ENCODE data around the gene CRIM1.
A peak's percentile ranks its signal among the peaks of the same experiment; 100 is the strongest.

The CRIM1 gene

GRCh38 chr2:36459725-36460137, 104.2 kb downstream of the CRIM1 start:
- H3K36me3 ChIP-seq (replicated peaks) = no peaks in the 10 kb centered on the region
- H3K9me3 ChIP-seq = no peaks in the 10 kb centered on the region
- peak; percentile 40 to 45 for DNase-seq (ENCODE audit: low spot score in 2 of 2)
- in situ Hi-C loops (cut with MboI; ENCODE audit: low sequenced_read_pairs) = no loop called here
- H3K27me3 ChIP-seq (ENCODE audit: low read depth) = no peaks in the 10 kb centered on the region
- peaks cover 16% of the 10 kb centered on the region for H3K4me1 ChIP-seq
- H3K4me3 ChIP-seq = no peak overlapping the region

- Histone ChIP-seq H3K9me3 (no peaks in the 10 kb centered on the region), H3K4me1 (peaks cover 16% of the 10 kb centered on the region), H3K36me3 (replicated peaks) (no peaks in the 10 kb centered on the region), H3K4me3 (no peak overlapping the region), H3K27me3 (ENCODE audit: low read depth) (no peaks in the 10 kb centered on the region)
- in situ Hi-C loops (cut with MboI; ENCODE audit: low sequenced_read_pairs) = no loop called here
- DNase-seq (ENCODE audit: low spot score in 2 of 2) = peak in 1 of 2 experiments; percentile 34
These were observed 105.6 kb downstream of the CRIM1 start for GRCh38 chr2:36461039-36461681.

GRCh38 chr2:36462311-36462935, 106.8 kb downstream of the CRIM1 start:
- no peaks in the 10 kb centered on the region for H3K9me3 ChIP-seq
- DNase-seq (ENCODE audit: low spot score in 2 of 2) = no peak
- peaks cover 16% of the 10 kb centered on the region for H3K4me1 ChIP-seq
- H3K4me3 ChIP-seq = no peak overlapping the region
- in situ Hi-C loops (cut with MboI; ENCODE audit: low sequenced_read_pairs) = no loop called here
- no peaks in the 10 kb centered on the region for H3K27me3 ChIP-seq (ENCODE audit: low read depth)
- H3K36me3 ChIP-seq (replicated peaks) = no peaks in the 10 kb centered on the region

GRCh38 chr2:36463365-36463764, 107.8 kb downstream of the CRIM1 start:
- Histone ChIP-seq H3K27me3 (ENCODE audit: low read depth) (no peaks in the 10 kb centered on the region), H3K36me3 (replicated peaks) (no peaks in the 10 kb centered on the region), H3K4me3 (no peak overlapping the region), H3K4me1 (peaks cover 16% of the 10 kb centered on the region), H3K9me3 (no peaks in the 10 kb centered on the region)
- in situ Hi-C loops (cut with MboI; ENCODE audit: low sequenced_read_pairs) = no loop called here
- DNase-seq (ENCODE audit: low spot score in 2 of 2) = no peak

GRCh38 chr2:36464006-36464721, 108.6 kb downstream of the CRIM1 start:
- peaks cover 16% of the 10 kb centered on the region for H3K4me1 ChIP-seq
- no peaks in the 10 kb centered on the region for H3K36me3 ChIP-seq (replicated peaks)
- H3K9me3 ChIP-seq = no peaks in the 10 kb centered on the region
- in situ Hi-C loops (cut with MboI; ENCODE audit: low sequenced_read_pairs) = no loop called here
- H3K4me3 ChIP-seq = no peak overlapping the region
- DNase-seq (ENCODE audit: low spot score in 2 of 2) = no peak
- H3K27me3 ChIP-seq (ENCODE audit: low read depth) = no peaks in the 10 kb centered on the region

- in situ Hi-C loops (cut with MboI; ENCODE audit: low sequenced_read_pairs) = no loop called here
- peaks cover 3% of the 10 kb centered on the region for H3K4me1 ChIP-seq
- no peaks in the 10 kb centered on the region for H3K27me3 ChIP-seq (ENCODE audit: low read depth)
- no peaks in the 10 kb centered on the region for H3K9me3 ChIP-seq
- DNase-seq (ENCODE audit: low spot score in 2 of 2) = no peak
- no peak overlapping the region for H3K4me3 ChIP-seq
- no peaks in the 10 kb centered on the region for H3K36me3 ChIP-seq (replicated peaks)
These were observed 110.6 kb downstream of the CRIM1 start for GRCh38 chr2:36466135-36466534.

GRCh38 chr2:36468463-36469105, 113.0 kb downstream of the CRIM1 start:
- H3K36me3 ChIP-seq (replicated peaks) = no peaks in the 10 kb centered on the region
- no peak overlapping the region for H3K4me3 ChIP-seq
- in situ Hi-C loops (cut with MboI; ENCODE audit: low sequenced_read_pairs) = no loop called here
- H3K27me3 ChIP-seq (ENCODE audit: low read depth) = no peaks in the 10 kb centered on the region
- H3K9me3 ChIP-seq = no peaks in the 10 kb centered on the region
- no peak for DNase-seq (ENCODE audit: low spot score in 2 of 2)
- H3K4me1 ChIP-seq = no peaks in the 10 kb centered on the region

GRCh38 chr2:36469106-36469477, 113.5 kb downstream of the CRIM1 start:
- Histone ChIP-seq H3K27me3 (ENCODE audit: low read depth) (no peaks in the 10 kb centered on the region), H3K4me1 (no peaks in the 10 kb centered on the region), H3K9me3 (no peaks in the 10 kb centered on the region), H3K4me3 (no peak overlapping the region), H3K36me3 (replicated peaks) (no peaks in the 10 kb centered on the region)
- in situ Hi-C loops (cut with MboI; ENCODE audit: low sequenced_read_pairs) = no loop called here
- no peak for DNase-seq (ENCODE audit: low spot score in 2 of 2)

GRCh38 chr2:36469710-36470109, 114.1 kb downstream of the CRIM1 start:
- Histone ChIP-seq H3K4me3 (no peak overlapping the region), H3K36me3 (replicated peaks) (no peaks in the 10 kb centered on the region), H3K9me3 (no peaks in the 10 kb centered on the region), H3K4me1 (no peaks in the 10 kb centered on the region), H3K27me3 (ENCODE audit: low read depth) (no peaks in the 10 kb centered on the region)
- no peak for DNase-seq (ENCODE audit: low spot score in 2 of 2)
- in situ Hi-C loops (cut with MboI; ENCODE audit: low sequenced_read_pairs) = no loop called here

- no peak for DNase-seq (ENCODE audit: low spot score in 2 of 2)
- no peaks in the 10 kb centered on the region for H3K4me1 ChIP-seq
- in situ Hi-C loops (cut with MboI; ENCODE audit: low sequenced_read_pairs) = no loop called here
- no peaks in the 10 kb centered on the region for H3K9me3 ChIP-seq
- H3K36me3 ChIP-seq (replicated peaks) = no peaks in the 10 kb centered on the region
- H3K4me3 ChIP-seq = no peak overlapping the region
- no peaks in the 10 kb centered on the region for H3K27me3 ChIP-seq (ENCODE audit: low read depth)
These were observed 117.7 kb downstream of the CRIM1 start for GRCh38 chr2:36473230-36473629.

- no peak for DNase-seq (ENCODE audit: low spot score in 2 of 2)
- Histone ChIP-seq H3K9me3 (no peaks in the 10 kb centered on the region), H3K27me3 (ENCODE audit: low read depth) (no peaks in the 10 kb centered on the region), H3K36me3 (replicated peaks) (peaks cover 19% of the 10 kb centered on the region), H3K4me1 (no peaks in the 10 kb centered on the region), H3K4me3 (no peak overlapping the region)
- in situ Hi-C loops (cut with MboI; ENCODE audit: low sequenced_read_pairs) = no loop called here
These were observed 120.8 kb downstream of the CRIM1 start for GRCh38 chr2:36476411-36476810.

GRCh38 chr2:36477315-36477714, 121.7 kb downstream of the CRIM1 start:
- Histone ChIP-seq H3K27me3 (ENCODE audit: low read depth) (no peaks in the 10 kb centered on the region), H3K4me3 (no peak overlapping the region), H3K36me3 (replicated peaks) (peaks cover 19% of the 10 kb centered on the region), H3K4me1 (no peaks in the 10 kb centered on the region), H3K9me3 (no peaks in the 10 kb centered on the region)
- in situ Hi-C loops (cut with MboI; ENCODE audit: low sequenced_read_pairs) = no loop called here
- DNase-seq (ENCODE audit: low spot score in 2 of 2) = no peak

GRCh38 chr2:36477746-36478145, 122.2 kb downstream of the CRIM1 start:
- Histone ChIP-seq H3K4me1 (no peaks in the 10 kb centered on the region), H3K9me3 (no peaks in the 10 kb centered on the region), H3K27me3 (ENCODE audit: low read depth) (no peaks in the 10 kb centered on the region), H3K4me3 (no peak overlapping the region), H3K36me3 (replicated peaks) (peaks cover 19% of the 10 kb centered on the region)
- DNase-seq (ENCODE audit: low spot score in 2 of 2) = no peak
- in situ Hi-C loops (cut with MboI; ENCODE audit: low sequenced_read_pairs) = no loop called here

- no peaks in the 10 kb centered on the region for H3K9me3 ChIP-seq
- no peak overlapping the region for H3K4me3 ChIP-seq
- H3K27me3 ChIP-seq (ENCODE audit: low read depth) = no peaks in the 10 kb centered on the region
- in situ Hi-C loops (cut with MboI; ENCODE audit: low sequenced_read_pairs) = no loop called here
- H3K36me3 ChIP-seq (replicated peaks) = peaks cover 19% of the 10 kb centered on the region
- no peaks in the 10 kb centered on the region for H3K4me1 ChIP-seq
- DNase-seq (ENCODE audit: low spot score in 2 of 2) = no peak
These were observed 122.8 kb downstream of the CRIM1 start for GRCh38 chr2:36478332-36478738.
